Karpas-422 (cell line): ENCODE results near the gene ITPA. TPM values are rescaled to one million over a fixed set of nuclear protein-coding genes. Genes with fewer than 3 reads are reported as not detected.

Experiments used
- DNase-seq: peaks from one replicate; pipeline ENCODE4 v3.0.0-alpha.2; 2015
- H2AFZ ChIP-seq: fragments of 200-600 bp; sonication (generic); 2 replicates; pipeline ENCODE4 v1.6.1; 2014; ENCODE audit warnings: antibody characterized with exemption, low read length, mixed read lengths
- H3K27ac ChIP-seq: fragments of 200-600 bp; sonication (generic); 2 replicates; pipeline ENCODE4 v1.5.1; 2014; ENCODE audit warnings: mild to moderate bottlenecking, low read length, moderate library complexity
- H3K27me3 ChIP-seq: fragments of 200-600 bp; sonication (generic); 2 replicates; pipeline ENCODE4 v1.6.1; 2014; ENCODE audit warnings: low read length, mixed read lengths
- H3K36me3 ChIP-seq: fragments of 200-600 bp; sonication (generic); 2 replicates; pipeline ENCODE4 v1.6.1; 2014; ENCODE audit warnings: low read length, mixed read lengths; ENCODE audit not compliant: insufficient read depth
- H3K4me1 ChIP-seq: fragments of 200-600 bp; sonication (generic); 2 replicates; pipeline ENCODE4 v1.6.1; 2014; ENCODE audit warnings: mild to moderate bottlenecking, low read length, mixed read lengths
- H3K4me2 ChIP-seq: fragments of 200-600 bp; sonication (generic); 2 replicates; pipeline ENCODE4 v1.6.1; 2014; ENCODE audit warnings: low read length, low read depth, mild to moderate bottlenecking; ENCODE audit not compliant: poor library complexity, severe bottlenecking
- H3K4me3 ChIP-seq: fragments of 200-600 bp; sonication (generic); 2 replicates; pipeline ENCODE4 v1.5.1; 2014; ENCODE audit warnings: mild to moderate bottlenecking, antibody characterized with exemption, low read length, mixed read lengths
- H3K79me2 ChIP-seq: fragments of 200-600 bp; sonication (generic); 2 replicates; pipeline ENCODE4 v1.6.1; 2014; ENCODE audit warnings: mild to moderate bottlenecking, low read length, mixed read lengths
- H3K9ac ChIP-seq: fragments of 200-600 bp; sonication (generic); 2 replicates; pipeline ENCODE4 v1.6.0; 2014; ENCODE audit warnings: low read length
- H3K9me2 ChIP-seq: fragments of 200-600 bp; sonication (generic), shearing (Covaris generic); replicated peaks from 2 replicates; pipeline ENCODE4 v1.6.0; 2014; ENCODE audit warnings: mild to moderate bottlenecking, low read length, moderate library complexity; ENCODE audit not compliant: insufficient read depth
- H3K9me3 ChIP-seq: fragments of 300-700, 200-600 bp; sonication (generic); 2 replicates; pipeline ENCODE4 v1.6.1; 2014; ENCODE audit warnings: low read length, mixed read lengths
- H4K20me1 ChIP-seq: fragments of 200-600 bp; sonication (generic); 2 replicates; pipeline ENCODE4 v1.6.1; 2014; ENCODE audit warnings: mild to moderate bottlenecking, antibody characterized with exemption, low read length, low read depth; ENCODE audit not compliant: insufficient read depth
- total RNA-seq: library from RNA; depleted of rRNA; stranded (reverse); fragments of >200 nt; shearing (Covaris generic); gene quantifications from 2 replicates; pipeline ENCODE4 v1.2.3, GENCODE V29; 2014; ENCODE audit warnings: low replicate concordance

Gene ITPA
- total RNA-seq, 1 experiment from 2014 or later: 76.9 TPM

DNA sequence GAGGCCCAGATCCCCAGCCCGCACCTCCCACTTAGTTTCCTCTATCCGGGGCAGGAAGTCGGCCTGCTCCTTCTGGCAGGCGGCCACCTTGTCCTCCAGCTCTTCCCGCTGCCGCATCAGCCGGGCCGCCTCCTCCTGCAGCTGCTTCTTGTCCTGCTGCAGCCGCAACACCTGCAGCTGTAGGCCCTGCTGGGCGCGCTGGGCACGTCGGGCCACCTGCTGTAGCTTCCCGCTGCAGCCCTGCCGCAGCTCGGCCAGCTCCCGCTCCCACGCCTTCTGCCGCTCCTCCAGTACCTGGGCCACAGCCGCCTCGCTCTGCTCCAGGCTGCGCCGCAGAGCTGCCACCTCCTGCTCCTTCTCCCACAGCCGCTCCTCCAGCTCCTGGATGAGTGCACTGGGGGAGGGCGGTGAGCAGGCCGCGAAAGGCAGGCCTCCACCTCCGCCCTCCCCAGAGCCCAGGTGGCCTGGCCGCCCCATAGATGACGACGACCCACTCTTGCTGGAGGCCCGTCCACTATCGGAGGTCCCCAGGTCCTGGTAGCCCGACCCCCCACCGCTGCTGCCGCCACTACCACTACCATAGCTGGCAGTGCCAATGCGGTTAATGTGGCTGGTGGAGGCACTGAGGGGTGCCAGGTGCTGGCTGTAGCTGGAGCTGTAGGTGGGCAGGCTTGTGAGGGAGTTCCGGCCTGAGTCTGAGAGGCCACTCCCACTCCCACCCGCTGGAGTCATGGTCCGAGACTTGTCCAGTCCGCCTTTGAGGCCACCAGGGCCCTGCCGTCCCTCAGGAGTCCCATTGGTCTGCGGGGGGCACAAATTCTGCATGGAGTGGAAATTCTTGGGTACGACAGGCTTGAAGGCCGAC is 43.6 kb upstream of the ITPA start:
- Histone ChIP-seq H3K79me2 (no peaks in the 10 kb centered on the region), H3K9ac (no peak overlapping the region), H3K27ac (no peak overlapping the region), H3K4me1 (peaks cover 7% of the 10 kb centered on the region; the same call in 1 of the 2 replicates), H4K20me1 (no peaks in the 10 kb centered on the region), H3K4me3 (no peak overlapping the region), H2AFZ (no peak overlapping the region), H3K9me2 (no peaks in the 10 kb centered on the region), H3K9me3 (no peaks in the 10 kb centered on the region), H3K36me3 (no peaks in the 10 kb centered on the region), H3K4me2 (no peak overlapping the region), H3K27me3 (no peaks in the 10 kb centered on the region)
- DNase-seq: no peak

DNA sequence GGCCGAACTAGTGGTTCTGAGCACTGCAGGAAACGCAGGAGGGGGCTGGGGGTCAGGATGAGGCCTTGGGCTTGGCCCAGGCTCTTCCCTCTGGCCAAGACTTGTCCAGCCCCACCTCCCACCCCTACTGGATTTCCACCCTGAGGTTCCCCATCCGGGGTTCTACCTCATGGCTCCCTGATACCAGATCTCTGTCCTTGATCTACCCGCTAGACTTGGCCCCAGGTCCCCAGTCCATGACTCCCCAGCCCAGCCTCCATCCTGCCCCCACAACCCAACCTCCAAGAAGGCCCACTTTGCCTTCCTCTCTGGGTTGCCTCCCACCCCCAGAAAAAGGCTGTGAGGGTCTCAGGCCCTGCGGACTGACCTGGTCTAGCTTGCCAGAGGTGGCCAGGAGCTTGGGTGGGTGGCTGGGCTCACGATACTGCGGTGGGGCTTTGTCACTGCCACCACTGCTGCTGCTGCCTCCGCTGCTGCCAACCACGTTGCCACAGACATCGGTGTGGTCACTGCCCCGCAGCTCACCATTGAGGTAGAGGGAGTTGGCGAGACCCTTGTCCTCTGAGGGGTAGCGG is 42.9 kb upstream of the ITPA start:
- H3K9ac ChIP-seq: no peak overlapping the region
- H3K9me2 ChIP-seq: no peaks in the 10 kb centered on the region
- no peaks in the 10 kb centered on the region for H3K36me3 ChIP-seq
- no peaks in the 10 kb centered on the region for H3K9me3 ChIP-seq
- DNase-seq: no peak
- H3K27me3 ChIP-seq: no peaks in the 10 kb centered on the region
- H2AFZ ChIP-seq: no peak overlapping the region
- no peaks in the 10 kb centered on the region for H3K79me2 ChIP-seq
- H3K4me2 ChIP-seq: no peak overlapping the region
- H3K27ac ChIP-seq: no peak overlapping the region
- H4K20me1 ChIP-seq: no peaks in the 10 kb centered on the region
- no peak overlapping the region for H3K4me3 ChIP-seq
- H3K4me1 ChIP-seq: peaks cover 7% of the 10 kb centered on the region; the same call in 1 of the 2 replicates

DNA sequence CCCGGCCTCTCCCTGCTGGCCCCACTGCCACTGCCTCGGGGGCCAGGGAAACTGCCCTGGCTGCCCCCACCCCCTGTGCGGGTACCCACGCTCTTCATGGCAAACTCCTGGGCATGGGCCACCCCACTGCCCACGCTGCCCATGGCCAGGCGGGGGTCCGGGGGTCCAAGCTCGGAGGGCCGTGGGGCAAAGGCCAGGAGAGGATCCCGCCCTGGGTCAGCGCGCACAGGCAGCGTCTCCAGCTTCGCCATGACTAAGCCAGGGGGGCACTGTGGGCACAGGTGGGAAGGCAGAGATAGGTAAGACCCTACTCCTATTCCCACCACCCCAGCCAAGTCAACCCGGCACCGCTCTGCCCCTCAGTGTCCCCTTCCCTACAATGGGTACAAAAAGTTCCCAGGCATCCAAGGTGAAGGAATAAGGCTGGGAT is 42.4 kb upstream of the ITPA start:
- Histone ChIP-seq H3K4me2 (no peak overlapping the region), H3K9me2 (no peaks in the 10 kb centered on the region), H4K20me1 (no peaks in the 10 kb centered on the region), H3K79me2 (no peaks in the 10 kb centered on the region), H2AFZ (no peak overlapping the region), H3K36me3 (no peaks in the 10 kb centered on the region), H3K27ac (no peak overlapping the region), H3K4me1 (peaks cover 7% of the 10 kb centered on the region; the same call in 1 of the 2 replicates), H3K9me3 (no peaks in the 10 kb centered on the region), H3K27me3 (no peaks in the 10 kb centered on the region), H3K9ac (no peak overlapping the region), H3K4me3 (no peak overlapping the region)
- no peak for DNase-seq

DNA sequence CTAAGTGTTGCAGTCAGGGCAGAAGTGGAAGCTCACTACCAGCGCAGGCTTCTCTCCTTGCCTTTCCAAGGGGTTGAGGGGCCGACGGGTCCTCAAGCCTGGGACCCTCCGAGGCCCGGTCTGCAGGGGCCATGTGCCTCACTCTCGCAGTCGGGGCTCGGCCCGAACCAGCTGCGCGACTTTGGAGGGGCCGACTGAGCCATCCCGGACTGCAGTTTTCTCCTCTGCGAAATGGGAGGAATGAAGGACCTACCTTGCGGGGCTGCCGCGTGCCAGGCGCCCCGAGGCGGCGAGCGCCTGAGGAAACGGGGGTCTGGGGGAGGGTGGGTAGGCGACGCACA is 41.6 kb upstream of the ITPA start:
- Histone ChIP-seq H2AFZ (no peak overlapping the region), H3K9ac (no peak overlapping the region), H3K36me3 (no peaks in the 10 kb centered on the region), H3K27ac (no peak overlapping the region), H3K9me3 (no peaks in the 10 kb centered on the region), H3K9me2 (no peaks in the 10 kb centered on the region), H4K20me1 (peaks cover 3% of the 10 kb centered on the region; the same call in 1 of the 2 replicates), H3K27me3 (no peaks in the 10 kb centered on the region), H3K4me2 (no peak overlapping the region), H3K4me1 (peaks cover 5% of the 10 kb centered on the region), H3K79me2 (no peaks in the 10 kb centered on the region), H3K4me3 (no peak overlapping the region)
- no peak for DNase-seq

DNA sequence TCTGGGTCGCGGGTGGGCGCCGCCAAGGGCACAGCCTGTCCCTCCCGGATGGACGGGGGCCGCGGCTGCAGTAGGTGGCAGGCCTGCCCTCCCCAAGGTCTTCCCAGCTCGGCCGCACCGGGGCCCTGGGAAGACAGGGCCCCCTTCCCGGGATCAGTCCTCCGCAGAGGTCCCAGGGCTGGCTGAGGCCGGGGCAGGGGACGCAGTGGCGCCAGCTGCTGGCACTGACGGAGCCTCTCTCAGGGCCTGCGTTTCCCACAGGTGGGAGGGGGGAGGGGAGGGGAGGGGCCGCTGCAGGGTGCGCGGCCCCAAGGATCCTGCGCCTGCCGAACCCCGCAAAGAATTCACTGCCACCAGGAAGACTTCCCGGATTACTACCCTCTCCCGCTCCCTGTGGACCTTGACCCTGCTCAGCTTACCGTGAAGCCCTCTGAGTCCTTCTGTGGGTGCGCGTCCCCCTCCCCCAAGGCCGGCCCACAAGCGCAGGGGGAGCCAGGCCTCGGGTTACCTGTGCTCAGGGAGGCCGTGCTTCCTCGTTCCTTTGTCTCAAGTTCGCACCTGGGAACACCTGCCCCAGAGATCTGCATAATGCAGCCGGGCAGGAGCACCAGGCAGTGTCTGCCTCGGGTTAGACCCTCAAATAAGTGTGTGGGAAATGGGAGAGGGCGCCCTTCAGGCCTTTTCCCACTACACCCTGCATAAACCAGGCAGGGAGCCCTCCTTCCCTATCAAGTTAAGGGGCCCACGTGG is 41.0 kb upstream of the ITPA start:
- H3K27me3 ChIP-seq: no peaks in the 10 kb centered on the region
- peaks cover 3% of the 10 kb centered on the region; the same call in 1 of the 2 replicates for H4K20me1 ChIP-seq
- H3K79me2 ChIP-seq: no peaks in the 10 kb centered on the region
- no peaks in the 10 kb centered on the region for H3K36me3 ChIP-seq
- no peak overlapping the region for H2AFZ ChIP-seq
- peaks cover 5% of the 10 kb centered on the region for H3K4me1 ChIP-seq
- H3K4me2 ChIP-seq: no peak overlapping the region
- H3K4me3 ChIP-seq: no peak overlapping the region
- H3K27ac ChIP-seq: no peak overlapping the region
- H3K9me3 ChIP-seq: no peaks in the 10 kb centered on the region
- no peak overlapping the region for H3K9ac ChIP-seq
- no peak for DNase-seq
- no peaks in the 10 kb centered on the region for H3K9me2 ChIP-seq

DNA sequence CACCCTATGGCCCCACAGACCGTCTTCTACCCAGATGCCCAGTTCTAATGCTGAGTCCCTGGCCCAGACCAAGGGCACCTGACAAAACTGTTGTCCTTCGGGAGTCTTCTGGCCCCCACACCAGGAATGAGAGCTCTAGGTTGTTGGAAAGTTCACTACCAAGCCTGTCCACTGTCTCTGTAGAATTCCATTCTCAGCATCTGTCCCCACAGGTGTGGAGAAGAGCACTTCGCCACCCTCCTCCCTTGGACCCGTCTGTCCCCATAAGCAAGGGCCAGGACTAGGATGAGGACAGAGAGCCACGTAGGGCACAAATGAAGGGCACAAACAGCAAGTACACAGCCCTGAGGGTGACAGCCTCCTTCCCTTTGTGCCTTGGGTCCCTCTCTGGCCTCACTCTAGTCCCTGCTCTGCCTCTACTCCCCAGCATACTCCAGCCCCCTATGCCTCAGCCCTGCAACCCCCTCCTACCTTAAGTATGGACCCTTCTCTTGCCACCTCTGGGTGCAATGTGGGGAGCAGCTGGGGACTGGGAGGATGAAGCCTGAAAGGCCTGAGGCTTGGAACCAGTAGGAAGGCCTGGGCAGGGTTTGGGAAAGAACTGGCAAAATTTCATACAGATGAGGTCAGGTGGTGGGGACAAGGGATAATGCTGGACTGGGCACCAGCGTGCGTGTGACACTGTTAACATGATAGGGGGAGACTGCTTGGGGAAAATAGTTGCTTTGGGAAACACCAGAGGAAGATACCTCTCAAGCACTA is 40.3 kb upstream of the ITPA start:
- peaks cover 3% of the 10 kb centered on the region; the same call in 1 of the 2 replicates for H4K20me1 ChIP-seq
- DNase-seq: no peak

DNA sequence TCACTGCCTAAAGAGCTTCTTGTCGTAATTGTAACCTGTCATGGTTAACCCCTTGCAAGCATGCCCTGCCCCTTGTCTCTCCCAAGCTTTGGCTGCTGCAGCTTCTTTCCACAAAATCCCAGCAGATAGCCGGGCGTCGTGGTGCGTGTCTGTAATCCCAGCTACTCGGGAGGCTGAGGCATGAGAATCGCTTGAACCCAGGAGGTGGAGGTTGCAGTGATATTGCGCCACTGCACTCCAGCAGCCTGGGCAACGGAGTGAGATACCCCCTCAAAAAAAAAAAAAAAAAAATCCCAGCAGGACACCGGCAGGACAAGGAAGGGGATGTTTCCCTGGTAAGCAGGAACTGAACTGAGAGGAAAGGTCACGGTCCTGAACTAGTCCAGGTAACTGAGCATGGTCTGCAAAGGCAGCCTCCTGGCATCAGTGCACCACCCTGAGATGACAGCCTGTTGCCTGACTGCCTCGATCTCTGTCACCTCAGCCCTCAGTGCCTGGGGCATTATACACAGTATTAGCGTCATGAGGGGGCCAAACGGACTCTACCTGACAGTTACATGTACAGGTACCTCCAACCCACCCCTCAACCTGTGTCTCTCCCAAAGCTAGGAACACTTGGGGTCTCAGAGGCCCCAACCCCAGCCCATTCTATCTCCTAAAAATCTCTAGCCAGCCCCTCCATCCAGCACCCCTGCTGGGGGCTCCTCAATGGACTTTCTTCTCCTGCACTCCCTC is 37.7 kb upstream of the ITPA start:
- Histone ChIP-seq H3K36me3 (no peaks in the 10 kb centered on the region), H4K20me1 (peaks cover 3% of the 10 kb centered on the region; the same call in 1 of the 2 replicates), H3K27me3 (no peaks in the 10 kb centered on the region), H3K4me3 (no peak overlapping the region), H2AFZ (no peak overlapping the region), H3K27ac (no peak overlapping the region), H3K9me3 (no peaks in the 10 kb centered on the region), H3K9ac (no peak overlapping the region), H3K4me2 (no peak overlapping the region), H3K4me1 (peaks cover 9% of the 10 kb centered on the region), H3K9me2 (no peaks in the 10 kb centered on the region), H3K79me2 (no peaks in the 10 kb centered on the region)
- no peak for DNase-seq

More for the DNA sequence above, 40.3 kb upstream of the ITPA start:
- no peaks in the 10 kb centered on the region for H3K79me2 ChIP-seq
- H3K4me1 ChIP-seq: peaks cover 9% of the 10 kb centered on the region
- no peaks in the 10 kb centered on the region for H3K9me2 ChIP-seq
- H3K27ac ChIP-seq: no peak overlapping the region
- H3K9ac ChIP-seq: no peak overlapping the region
- H3K9me3 ChIP-seq: no peaks in the 10 kb centered on the region
- H2AFZ ChIP-seq: no peak overlapping the region
- no peaks in the 10 kb centered on the region for H3K27me3 ChIP-seq
- H3K4me3 ChIP-seq: no peak overlapping the region
- H3K36me3 ChIP-seq: no peaks in the 10 kb centered on the region
- no peak overlapping the region for H3K4me2 ChIP-seq
